ENCODE data around the gene SLC35B1. TPM values are rescaled to one million over a fixed set of nuclear protein-coding genes. Genes with fewer than 3 reads are reported as not detected.

The SLC35B1 gene
- polyA plus RNA-seq (ENCODE audit: insufficient read length in 12 of 12) = 10 to 100 TPM in 11 of 12 donors, not detected in 1; 45.5 to 65.5 (median 59.7) TPM
- long read RNA-seq, donor 1, transcript SLC35B1-220 (9 exons, 1,611 nt) = major isoform, 7 of 32 reads
- long read RNA-seq, donor 1, transcript SLC35B1-214 (3 exons, 806 nt) = minor isoform, 6 of 32 reads
- long read RNA-seq, donor 1, partial matches to known transcripts = 12 of 32 reads
- long read RNA-seq, donor 1, other reads (novel, unspliced or antisense) = 0 of 32 reads
- long read RNA-seq, donor 2, transcript SLC35B1-209 (9 exons, 1,320 nt) = minor isoform, 6 of 28 reads
- long read RNA-seq, donor 2, transcript SLC35B1-220 (9 exons, 1,611 nt) = major isoform, 9 of 28 reads
- long read RNA-seq, donor 2, partial matches to known transcripts = 10 of 28 reads
- long read RNA-seq, donor 2, other reads (novel, unspliced or antisense) = 0 of 28 reads
- long read RNA-seq, donor 3, transcript SLC35B1-220 (9 exons, 1,611 nt) = major isoform, 11 of 30 reads
- long read RNA-seq, donor 3, partial matches to known transcripts = 10 of 30 reads
- long read RNA-seq, donor 3, other reads (novel, unspliced or antisense) = 0 of 30 reads
- long read RNA-seq, donor 4, transcript SLC35B1-220 (9 exons, 1,611 nt) = major isoform, 9 of 27 reads
- long read RNA-seq, donor 4, partial matches to known transcripts = 15 of 27 reads
- long read RNA-seq, donor 4, other reads (novel, unspliced or antisense) = 0 of 27 reads
- long read RNA-seq, donor 5, transcript SLC35B1-209 (9 exons, 1,320 nt) = minor isoform, 9 of 39 reads
- long read RNA-seq, donor 5, transcript SLC35B1-220 (9 exons, 1,611 nt) = major isoform, 13 of 39 reads
- long read RNA-seq, donor 5, partial matches to known transcripts = 13 of 39 reads
- long read RNA-seq, donor 5, other reads (novel, unspliced or antisense) = 0 of 39 reads
- long read RNA-seq, donor 6, transcript SLC35B1-220 (9 exons, 1,611 nt) = major isoform, 6 of 24 reads
- long read RNA-seq, donor 6, partial matches to known transcripts = 12 of 24 reads
- long read RNA-seq, donor 6, other reads (novel, unspliced or antisense) = 0 of 24 reads
- long read RNA-seq, donor 7, partial matches to known transcripts = 7 of 16 reads
- long read RNA-seq, donor 7, other reads (novel, unspliced or antisense) = 0 of 16 reads
- long read RNA-seq, donor 8, transcript SLC35B1-220 (9 exons, 1,611 nt) = major isoform, 13 of 28 reads
- long read RNA-seq, donor 8, partial matches to known transcripts = 9 of 28 reads
- long read RNA-seq, donor 8, other reads (novel, unspliced or antisense) = 0 of 28 reads
- long read RNA-seq, donor 9, transcript SLC35B1-220 (9 exons, 1,611 nt) = major isoform, 5 of 22 reads
- long read RNA-seq, donor 9, partial matches to known transcripts = 9 of 22 reads
- long read RNA-seq, donor 9, other reads (novel, unspliced or antisense) = 0 of 22 reads
- long read RNA-seq, donor 10, transcript SLC35B1-220 (9 exons, 1,611 nt) = major isoform, 14 of 33 reads
- long read RNA-seq, donor 10, partial matches to known transcripts = 15 of 33 reads
- long read RNA-seq, donor 10, other reads (novel, unspliced or antisense) = 0 of 33 reads
- long read RNA-seq, donor 11, transcript SLC35B1-209 (9 exons, 1,320 nt) = minor isoform, 8 of 32 reads
- long read RNA-seq, donor 11, transcript SLC35B1-220 (9 exons, 1,611 nt) = major isoform, 11 of 32 reads
- long read RNA-seq, donor 11, partial matches to known transcripts = 11 of 32 reads
- long read RNA-seq, donor 11, other reads (novel, unspliced or antisense) = 0 of 32 reads

GRCh38 chr17:49707608-49708514 is at the start of gene SLC35B1:
Gene SLC35B1 (minus strand): TSS chr17:49707964. CDS start chr17:49707833, 131 bp downstream.
- DNase-seq = peak; percentile 99

GRCh38 chr17:49757151-49757777 is 49.5 kb upstream of the SLC35B1 start:
- no peak for DNase-seq

- DNase-seq = no peak
Measured at GRCh38 chr17:49756323-49757150, 48.8 kb upstream of the SLC35B1 start.

GRCh38 chr17:49755663-49756283 is 48.0 kb upstream of the SLC35B1 start:
- DNase-seq = no peak

GRCh38 chr17:49753959-49754391 is 46.2 kb upstream of the SLC35B1 start:
- DNase-seq = no peak

- no peak for DNase-seq
Measured at GRCh38 chr17:49752508-49752907, 44.7 kb upstream of the SLC35B1 start.

GRCh38 chr17:49749730-49750129 is 42.0 kb upstream of the SLC35B1 start:
- DNase-seq = no peak

GRCh38 chr17:49748791-49749190 is 41.0 kb upstream of the SLC35B1 start:
- DNase-seq = no peak

- no peak for DNase-seq
Measured at GRCh38 chr17:49748223-49748622, 40.5 kb upstream of the SLC35B1 start.

- DNase-seq = no peak
Measured at GRCh38 chr17:49747632-49748031, 39.9 kb upstream of the SLC35B1 start.

GRCh38 chr17:49746791-49747490 is 39.2 kb upstream of the SLC35B1 start:
- DNase-seq = no peak

GRCh38 chr17:49745175-49746139 is 37.7 kb upstream of the SLC35B1 start:
- DNase-seq = no peak

- no peak for DNase-seq
Measured at GRCh38 chr17:49742166-49742638, 34.4 kb upstream of the SLC35B1 start.

- DNase-seq = no peak
Measured at GRCh38 chr17:49741692-49742076, 33.9 kb upstream of the SLC35B1 start.

- no peak for DNase-seq
Measured at GRCh38 chr17:49741009-49741691, 33.4 kb upstream of the SLC35B1 start.

All from muscle of arm (tissue), 14 donors.